H1 (cell line): ENCODE results near the gene DUS1L. TPM values are rescaled to one million over a fixed set of nuclear protein-coding genes. Genes with fewer than 3 reads are reported as not detected.
A peak's percentile ranks its signal among the peaks of the same experiment; 100 is the strongest.

Experiments used
- CTCF ChIA-PET: fragments of 300-600 bp; sonication (Branson Sonifier 250); formaldehyde crosslinking; loops from one replicate; lab custom pipeline; 2021; ENCODE audit not compliant: partially characterized antibody; lab: Charles Lee
- POLR2A ChIA-PET: fragments of 300-600 bp; sonication (Branson Sonifier 250); formaldehyde crosslinking; loops from one replicate; lab custom pipeline; 2021; ENCODE audit warnings: inconsistent platforms; ENCODE audit not compliant: partially characterized antibody; lab: Charles Lee
- DNase-seq, 2 experiments: peaks; one replicate each; pipeline versions ENCODE4 v3.0.0 to v3.0.0-alpha.2; 2010 to 2022; ENCODE audit warnings: low spot score in 2 of 2, low read depth in 1 of 2, mixed read lengths in 1 of 2
- FAIRE-seq: peaks from 2 replicates; lab custom pipeline; 2011; peaks lifted over from hg19 to GRCh38; lab: Jason Lieb, UNC
- H2AFZ ChIP-seq: 2 replicates; pipeline ENCODE4 v1.8.1; 2012; ENCODE audit warnings: low read length, inconsistent platforms
- H2AK5ac ChIP-seq: 2 replicates; pipeline ENCODE4 v1.6.1; 2013; ENCODE audit warnings: low read depth, low read length
- H2BK120ac ChIP-seq: replicated peaks from 2 replicates; pipeline ENCODE3; 2013; ENCODE audit warnings: low read depth, low read length, inconsistent platforms
- H2BK12ac ChIP-seq: 2 replicates; pipeline ENCODE4 v1.6.1; 2013; ENCODE audit warnings: low read depth, low read length
- H2BK15ac ChIP-seq: 2 replicates; pipeline ENCODE4 v1.6.1; 2013; ENCODE audit warnings: low read length
- H2BK20ac ChIP-seq: 2 replicates; pipeline ENCODE4 v1.6.1; 2013; ENCODE audit warnings: low read length
- H2BK5ac ChIP-seq: 2 replicates; pipeline ENCODE4 v1.6.1; 2013; ENCODE audit warnings: low read depth, low read length
- H3K14ac ChIP-seq: 2 replicates; pipeline ENCODE4 v1.6.1; 2013; ENCODE audit warnings: inconsistent platforms; ENCODE audit not compliant: insufficient read length
- H3K18ac ChIP-seq: 2 replicates; pipeline ENCODE4 v1.6.1; 2013; ENCODE audit warnings: low read length; ENCODE audit errors: extremely low read depth
- H3K23ac ChIP-seq: 2 replicates; pipeline ENCODE4 v1.6.1; 2013; ENCODE audit warnings: inconsistent platforms; ENCODE audit not compliant: insufficient read length
- H3K23me2 ChIP-seq: 2 replicates; pipeline ENCODE4 v1.6.1; 2013; ENCODE audit warnings: low read depth, low read length
- H3K27ac ChIP-seq: 2 replicates; pipeline ENCODE4 v1.6.1; 2011; ENCODE audit warnings: low read depth, low read length, inconsistent platforms
- H3K27me3 ChIP-seq, 4 experiments: replicated peaks in 1 of 4; 1 replicate in 1 of 4; 2 replicates in 3 of 4; pipeline versions ENCODE4 v1.6.1 to v1.8.1; 2011 to 2013; ENCODE audit warnings: low read length in 3 of 4, mild to moderate bottlenecking in 3 of 4, inconsistent platforms in 2 of 4, mixed read lengths in 2 of 4, moderate library complexity in 1 of 4; ENCODE audit not compliant: control insufficient read depth in 3 of 4, insufficient read depth in 3 of 4; ENCODE audit errors: extremely low read depth in 1 of 4
- H3K36me3 ChIP-seq, 4 experiments: 2 replicates each; pipeline versions ENCODE4 v1.6.1 to v1.8.1; 2011 to 2013; ENCODE audit warnings: mild to moderate bottlenecking in 4 of 4, low read length in 3 of 4, moderate library complexity in 2 of 4, control low read depth in 1 of 4, inconsistent platforms in 1 of 4; ENCODE audit not compliant: insufficient read depth in 4 of 4, control insufficient read depth in 2 of 4
- H3K4ac ChIP-seq: replicated peaks from 2 replicates; pipeline ENCODE3; 2013; ENCODE audit warnings: low read length, low read depth, mixed read lengths, inconsistent platforms; ENCODE audit not compliant: insufficient read length
- H3K4me1 ChIP-seq, 4 experiments: replicated peaks in 1 of 4; 1 replicate in 1 of 4; 2 replicates in 3 of 4; pipeline versions ENCODE4 v1.6.1 to v1.8.1; 2011 to 2013; ENCODE audit warnings: low read length in 3 of 4, inconsistent platforms in 2 of 4, mixed read lengths in 1 of 4; ENCODE audit not compliant: insufficient read depth in 4 of 4, control insufficient read depth in 3 of 4
- H3K4me2 ChIP-seq, 2 experiments: 2 replicates each; pipeline versions ENCODE4 v1.6.1 to v1.8.1; 2011 to 2013; ENCODE audit warnings: low read depth in 2 of 2, low read length in 2 of 2, control low read depth in 1 of 2, inconsistent platforms in 1 of 2, mild to moderate bottlenecking in 1 of 2; ENCODE audit not compliant: insufficient read depth in 1 of 2
- H3K4me3 ChIP-seq, 4 experiments: fragments of 200-600, 300-600 bp in 1 of 4; sonication (generic), shearing (Covaris generic), sonication (Bioruptor Twin) in 1 of 4; 2 replicates each; pipeline versions ENCODE4 v1.5.1 to v1.8.1; 2011 to 2016; ENCODE audit warnings: low read length in 4 of 4, low read depth in 3 of 4, control low read depth in 2 of 4, inconsistent platforms in 2 of 4, mild to moderate bottlenecking in 2 of 4, mixed read lengths in 1 of 4, moderate library complexity in 1 of 4; ENCODE audit not compliant: insufficient read depth in 2 of 4; ENCODE audit errors: extremely low read depth in 1 of 4
- H3K56ac ChIP-seq: replicated peaks from 2 replicates; pipeline ENCODE3; 2013; ENCODE audit warnings: low read depth, mild to moderate bottlenecking, mixed read lengths, low read length, inconsistent platforms; ENCODE audit not compliant: insufficient read length
- H3K79me1 ChIP-seq: 2 replicates; pipeline ENCODE4 v1.6.1; 2013; ENCODE audit warnings: low read depth, low read length, control low read depth
- H3K79me2 ChIP-seq, 2 experiments: 2 replicates each; pipeline versions ENCODE4 v1.6.1 to v1.8.1; 2012 to 2013; ENCODE audit warnings: low read length in 2 of 2, mild to moderate bottlenecking in 2 of 2, inconsistent platforms in 1 of 2; ENCODE audit not compliant: insufficient read depth in 2 of 2, control insufficient read depth in 1 of 2
- H3K9ac ChIP-seq, 4 experiments: replicated peaks in 1 of 4; 1 replicate in 1 of 4; 2 replicates in 3 of 4; pipeline versions ENCODE4 v1.6.1 to v1.8.1; 2011 to 2013; ENCODE audit warnings: low read depth in 3 of 4, low read length in 3 of 4, control low read depth in 2 of 4, mild to moderate bottlenecking in 2 of 4, moderate library complexity in 2 of 4, inconsistent platforms in 1 of 4; ENCODE audit errors: extremely low read depth in 1 of 4
- H3K9me3 ChIP-seq, 2 experiments: 2 replicates each; pipeline versions ENCODE4 v1.6.1 to v1.8.1; 2012 to 2013; ENCODE audit warnings: mild to moderate bottlenecking in 2 of 2, moderate library complexity in 2 of 2, control low read depth in 1 of 2, inconsistent platforms in 1 of 2, low read depth in 1 of 2, low read length in 1 of 2, mixed read lengths in 1 of 2; ENCODE audit not compliant: insufficient read depth in 2 of 2
- H4K20me1 ChIP-seq, 2 experiments: replicated peaks in 1 of 2; 2 replicates each; pipeline versions ENCODE3 to v1.8.1; 2011 to 2013; ENCODE audit warnings: inconsistent platforms in 2 of 2, low read length in 2 of 2, mild to moderate bottlenecking in 1 of 2; ENCODE audit not compliant: insufficient read depth in 2 of 2, control insufficient read depth in 1 of 2
- H4K5ac ChIP-seq: 2 replicates; pipeline ENCODE4 v1.6.1; 2013; ENCODE audit warnings: low read length, low read depth, mixed read lengths, inconsistent platforms; ENCODE audit not compliant: insufficient read length
- H4K8ac ChIP-seq: 2 replicates; pipeline ENCODE4 v1.8.0; 2013; ENCODE audit warnings: mild to moderate bottlenecking, moderate library complexity, low read length, inconsistent platforms; ENCODE audit not compliant: insufficient read depth; ENCODE audit errors: extremely low read depth
- H4K91ac ChIP-seq: replicated peaks from 2 replicates; pipeline ENCODE3; 2013; ENCODE audit warnings: low read length, mixed read lengths, inconsistent platforms; ENCODE audit not compliant: insufficient read length
- ATF2 ChIP-seq: IDR thresholded peaks from 2 replicates; pipeline ENCODE4 v1.6.1; 2012; ENCODE audit warnings: low read length, inconsistent platforms
- CREB1 ChIP-seq: IDR thresholded peaks from 2 replicates; pipeline ENCODE4 v1.6.1; 2012; ENCODE audit warnings: inconsistent platforms
- EGR1 ChIP-seq: IDR thresholded peaks from 2 replicates; pipeline ENCODE4 v1.6.1; 2011; ENCODE audit warnings: low read depth, low read length, borderline replicate concordance
- MAX ChIP-seq: IDR thresholded peaks from 2 replicates; pipeline ENCODE4 v1.6.1; 2012; ENCODE audit warnings: inconsistent platforms
- PHF8 ChIP-seq: fragments of 200-600 bp; sonication (generic); conservative IDR thresholded peaks from 2 replicates; pipeline ENCODE4 v1.7.1; 2012; ENCODE audit warnings: low read depth, mild to moderate bottlenecking, inconsistent platforms, low read length, moderate library complexity
- SP4 ChIP-seq: IDR thresholded peaks from 2 replicates; pipeline ENCODE4 v1.6.1; 2012; ENCODE audit warnings: low read length, inconsistent platforms
- TBP ChIP-seq: IDR thresholded peaks from 2 replicates; pipeline ENCODE4 v1.6.1; 2011; ENCODE audit warnings: low read depth, low read length, improper control_type of control experiment
- ZNF274 ChIP-seq: IDR thresholded peaks from 2 replicates; pipeline ENCODE4 v1.7.0; 2012; ENCODE audit warnings: low read length, borderline replicate concordance; ENCODE audit errors: extremely low read depth
- WGBS, 2 experiments: shearing (Covaris generic) in 1 of 2; methylation state at CpG; one replicate each; pipeline versions ENCODE4 v1.1.6 to v1.1.7; 2013 to 2015; ENCODE audit warnings: low lambda C conversion rate in 2 of 2, mixed read lengths in 2 of 2, inconsistent platforms in 1 of 2, low coverage in 1 of 2, missing lambda C conversion rate in 1 of 2; ENCODE audit not compliant: insufficient replicate concordance in 2 of 2, insufficient coverage in 1 of 2, insufficient read length in 1 of 2; ENCODE audit errors: extremely low coverage in 1 of 2, missing lambda C conversion rate in 1 of 2; 5-methylcytosine and 5-hydroxymethylcytosine counted together
- polyA plus RNA-seq, 7 experiments: library from polyadenylated mRNA; depleted of rRNA in 3 of 7; stranded (reverse) in 5 of 7; unstranded in 2 of 7; fragments of >200 nt in 5 of 7; fragments of 200-250 nt in 2 of 7; gene quantifications; 1 replicate in 5 of 7; 2 replicates in 1 of 7; 4 replicates in 1 of 7; pipeline versions ENCODE4 v1.2.1 to v1.2.3, GENCODE V29; 2011 to 2013; ENCODE audit warnings: missing spikeins in 2 of 7, mixed read lengths in 2 of 7
- total RNA-seq: library from RNA; stranded (reverse); fragmentation: NEBNext Ultra II Directional; extraction: Animal tissue kit (Norgen Biotek cat#: 25700); gene quantifications from 2 replicates; pipeline ENCODE4 v1.2.1, GENCODE V29; 2021

DUS1L gene
- total and polyA plus RNA-seq, 2 of the 8 experiments (the other 6 are each of a cell fraction or from before 2014, with no cell fraction given), result 34.5 to 69.1 TPM

- Histone ChIP-seq H4K20me1 (peaks cover 4 to 17% of the 10 kb centered on the region in 2 experiments), H2BK20ac (no peak overlapping the region), H4K91ac (no peak overlapping the region), H3K36me3 (peaks cover 7 to 37% (median 17%) of the 10 kb centered on the region in 4 experiments), H3K23ac (no peak overlapping the region), H3K79me1 (peaks cover 6% of the 10 kb centered on the region; the same call in 1 of the 2 replicates), H2BK12ac (no peak overlapping the region), H3K18ac (no peak overlapping the region), H2AFZ (no peak overlapping the region), H2BK5ac (no peak overlapping the region), H3K4me3 (peak overlapping the region; percentile 72 to 94 (median 86)), H3K79me2 (peaks cover 0 to 12% of the 10 kb centered on the region in 2 experiments; a peak in 1 of 4 replicates), H3K14ac (no peak overlapping the region), H3K23me2 (peaks cover 6% of the 10 kb centered on the region; the same call in 1 of the 2 replicates), H3K9ac (peak overlapping the region; percentile 31 to 60 (median 38); a peak in 4 of 7 replicates), H3K9me3 (no peaks in the 10 kb centered on the region), H3K4me1 (peaks cover 0 to 11% (median 6%) of the 10 kb centered on the region in 4 experiments; a peak in 5 of 7 replicates), H2BK120ac (no peak overlapping the region), H3K27me3 (no peaks in the 10 kb centered on the region; a peak in 1 of 7 replicates), H2BK15ac (no peak overlapping the region), H2AK5ac (no peak overlapping the region), H3K56ac (no peak overlapping the region), H4K5ac (no peak overlapping the region), H3K4ac (no peak overlapping the region), H3K4me2 (peak overlapping the region; percentile 77 to 97), H4K8ac (no peak overlapping the region), H3K27ac (no peak overlapping the region)
- POLR2A ChIA-PET, result interaction anchor here (1.0 to 13.2 kb wide), 11 partner anchors 9 to 43 kb away, joined by 3 to 161 read pairs (median 4); partner anchors contain the start of genes DCXR, DUS1L and RAC3
- CTCF ChIA-PET, result interaction anchor here (0.7 to 5.4 kb wide), 4 partner anchors 15 to 52 kb away, joined by 3 to 40 read pairs (median 4); partner anchors contain the start of genes DCXR and RAC3
- WGBS, 2 experiments, result 55% methylated on average over 18 of the region's 19 CpGs; no CpG with 5 or more reads in 1 of the 2 experiments
- no peak for FAIRE-seq
- no peak for DNase-seq
- TF ChIP-seq SP4 (no peak), EGR1 (no peak), TBP (no peak), MAX (no peak), CREB1 (no peak), ATF2 (no peak), PHF8 (no peak), ZNF274 (no peak)
Measured at GRCh38 chr17:82052638-82053059, 13.0 kb downstream of the DUS1L start.
